Measurements from ENCODE around the gene CDK11A.
A peak's percentile ranks its signal among the peaks of the same experiment; 100 is the strongest.

The CDK11A gene

GRCh38 chr1:1724035-1724864, at the start of gene CDK11A:
TSS of gene CDK11A (minus strand) at chr1:1724357. CDS start at chr1:1722818, 1,539 bp downstream.
- DNase-seq, result peak; percentile 99 to 100

- DNase-seq, result no peak
These were observed 49.7 kb upstream of the CDK11A start for GRCh38 chr1:1773874-1774273.

- no peak for DNase-seq
These were observed 46.9 kb upstream of the CDK11A start for GRCh38 chr1:1771096-1771495.

GRCh38 chr1:1770102-1770501, 45.9 kb upstream of the CDK11A start:
- DNase-seq, result no peak

- no peak for DNase-seq
These were observed 44.3 kb upstream of the CDK11A start for GRCh38 chr1:1768249-1768992.

- DNase-seq, result no peak
These were observed 40.8 kb upstream of the CDK11A start for GRCh38 chr1:1764876-1765470.

- no peak for DNase-seq
These were observed 39.8 kb upstream of the CDK11A start for GRCh38 chr1:1763657-1764621.

GRCh38 chr1:1761504-1762376, 37.6 kb upstream of the CDK11A start:
- DNase-seq, result no peak

DNA sequence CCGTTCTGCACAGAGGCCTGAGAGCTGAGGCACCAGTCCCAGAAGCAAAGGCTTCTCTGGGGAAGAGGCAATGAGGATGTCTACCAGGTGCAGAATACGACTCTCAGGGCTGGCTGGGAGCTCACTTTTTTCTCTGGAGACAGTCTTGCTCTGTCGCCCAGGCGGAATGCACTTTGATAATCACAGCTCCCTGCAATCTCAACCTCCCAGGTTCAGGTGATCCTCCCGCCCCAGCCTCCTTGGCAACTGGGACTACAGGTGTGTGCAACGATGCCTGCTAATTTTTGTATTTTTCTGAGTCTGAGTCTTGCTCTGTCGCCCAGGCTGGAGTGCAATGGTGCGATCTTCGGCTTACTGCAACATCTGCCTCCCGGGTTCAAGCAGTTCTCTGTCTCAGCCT, 36.6 kb upstream of the CDK11A start:
- DNase-seq, result no peak

GRCh38 chr1:1760345-1760650, 36.1 kb upstream of the CDK11A start:
- DNase-seq, result no peak

DNA sequence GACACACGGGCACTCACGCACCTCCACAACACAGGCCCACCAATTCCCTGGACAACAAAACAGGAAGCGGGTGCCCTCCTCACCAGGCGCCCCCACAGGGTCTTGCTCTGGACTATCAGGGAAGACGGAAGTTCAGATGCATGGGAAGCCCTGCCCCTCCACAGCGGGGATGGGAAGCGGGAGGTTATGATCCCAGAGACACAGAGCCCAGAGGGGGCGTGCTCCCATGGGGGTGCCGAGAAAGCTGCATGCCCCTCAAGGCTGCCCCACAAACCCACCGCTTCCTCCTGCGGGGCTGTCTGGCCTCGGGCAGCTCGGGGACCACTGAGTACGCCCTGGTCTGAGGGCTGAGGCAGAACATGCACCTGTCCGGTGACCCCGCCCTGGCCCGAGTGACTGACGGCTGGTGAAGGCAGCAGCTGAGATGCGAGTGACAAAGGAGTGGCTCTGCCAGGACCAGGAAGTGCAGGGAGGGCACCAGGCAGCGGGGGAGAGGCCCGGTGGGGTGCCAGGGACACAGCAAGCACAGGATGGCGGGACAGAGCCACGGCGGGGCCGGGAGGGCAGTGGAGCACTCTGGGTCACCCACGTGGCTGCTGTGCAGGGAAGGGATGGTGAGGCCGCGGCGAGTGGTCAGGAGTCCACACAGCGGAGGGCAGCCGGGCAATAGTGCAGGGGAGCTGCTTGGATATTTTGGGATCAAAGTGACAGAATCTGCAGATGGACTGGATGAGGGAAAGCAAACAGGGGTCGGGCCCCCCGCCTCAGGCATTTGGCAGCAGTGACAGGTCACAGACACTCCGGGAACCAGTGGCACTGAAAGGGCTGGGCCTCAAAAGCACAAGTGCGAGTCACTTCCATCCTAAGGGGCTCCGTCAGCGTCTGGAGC, 35.5 kb upstream of the CDK11A start:
- no peak for DNase-seq

GRCh38 chr1:1758692-1759455, 34.7 kb upstream of the CDK11A start:
- DNase-seq, result no peak

GRCh38 chr1:1758059-1758621, 34.0 kb upstream of the CDK11A start:
- DNase-seq, result no peak

- no peak for DNase-seq
These were observed 33.4 kb upstream of the CDK11A start for GRCh38 chr1:1757422-1758058.

DNA sequence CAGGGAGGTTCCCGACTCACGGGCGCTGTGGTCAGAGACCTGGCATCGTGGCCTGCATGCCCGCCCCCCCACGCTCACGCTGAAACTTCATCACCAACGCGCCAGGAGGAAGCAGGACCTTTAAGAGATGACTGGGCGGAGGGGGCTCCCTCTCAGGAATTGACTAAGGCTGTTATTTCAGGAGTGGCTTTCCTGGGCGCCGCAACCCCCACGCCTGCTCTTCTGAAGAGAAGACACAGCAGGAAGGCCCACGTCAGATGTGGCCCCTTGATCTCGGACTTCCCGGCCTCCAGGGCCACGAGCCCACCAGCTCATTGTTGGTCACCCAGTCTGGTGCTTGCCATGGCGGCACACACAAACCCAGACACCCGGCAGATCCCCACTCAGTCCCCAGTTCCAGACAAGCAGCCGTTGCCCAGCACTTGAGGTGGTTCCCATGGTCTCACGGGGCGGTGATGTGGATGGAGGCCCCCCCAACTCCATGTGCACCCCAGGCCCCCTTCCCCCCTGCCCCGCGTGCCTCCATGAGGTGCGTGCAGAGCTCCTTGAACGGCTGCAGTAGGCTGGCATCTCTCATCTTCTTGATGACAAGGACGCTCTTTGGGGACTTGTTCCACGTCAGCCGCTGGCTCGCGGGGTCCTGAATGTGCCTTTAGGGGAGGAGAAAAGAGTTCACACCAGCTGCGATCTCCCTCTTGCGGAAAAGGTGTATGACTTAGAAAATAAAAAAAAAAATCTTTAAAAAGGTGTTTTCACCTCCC, 32.7 kb upstream of the CDK11A start:
- DNase-seq, result no peak

- no peak for DNase-seq
These were observed 31.7 kb upstream of the CDK11A start for GRCh38 chr1:1755852-1756251.

GRCh38 chr1:1755426-1755825, 31.3 kb upstream of the CDK11A start:
- DNase-seq, result no peak
